NCI-H82 (cell line): ENCODE measurements around the gene HAT1.
"Not testable (repeated sequence)": the region's sequence is repeated elsewhere in the genome, so short reads cannot be mapped to it uniquely, and the experiment has no call there.

Source experiments
- DNase-seq: peaks from one replicate; lab custom pipeline; 2025; lab: John Stamatoyannopoulos, UW

HAT1 gene

GRCh38 chr2:171979103-171979502, 56.8 kb downstream of the HAT1 start:
- DNase-seq: no peak

GRCh38 chr2:171983924-171984323, 61.7 kb downstream of the HAT1 start:
- DNase-seq: not testable (repeated sequence)

- no peak for DNase-seq
These were observed 62.8 kb downstream of the HAT1 start for GRCh38 chr2:171985076-171985475.

GRCh38 chr2:171986778-171987177, 64.5 kb downstream of the HAT1 start:
- DNase-seq: no peak

GRCh38 chr2:171991027-171991426, 68.8 kb downstream of the HAT1 start:
- DNase-seq: no peak

- no peak for DNase-seq
These were observed 73.3 kb downstream of the HAT1 start for GRCh38 chr2:171995586-171995985.

- no peak for DNase-seq
These were observed 73.8 kb downstream of the HAT1 start for GRCh38 chr2:171996021-171996420.

GRCh38 chr2:171997031-171997430, 74.8 kb downstream of the HAT1 start:
- DNase-seq: not testable (repeated sequence)

GRCh38 chr2:171999161-171999560, 76.9 kb downstream of the HAT1 start:
- peak; percentile 42 for DNase-seq

GRCh38 chr2:171999604-172000469, 77.6 kb downstream of the HAT1 start, which contains the start of gene METAP1D:
Gene METAP1D (plus strand): TSS chr2:171999953. CDS start chr2:171999970, 17 bp downstream.
- peak; percentile 97 for DNase-seq

- peak; percentile 35 for DNase-seq
These were observed 78.6 kb downstream of the HAT1 start for GRCh38 chr2:172000696-172001361.

GRCh38 chr2:172007372-172007771, 85.1 kb downstream of the HAT1 start:
- no peak for DNase-seq

- no peak for DNase-seq
These were observed 87.6 kb downstream of the HAT1 start for GRCh38 chr2:172009823-172010222.

GRCh38 chr2:172011812-172012575, 89.7 kb downstream of the HAT1 start:
- DNase-seq: no peak

- DNase-seq: peak; percentile 15
These were observed 90.6 kb downstream of the HAT1 start for GRCh38 chr2:172012677-172013391.

GRCh38 chr2:172013396-172013795, 91.1 kb downstream of the HAT1 start:
- no peak for DNase-seq

- DNase-seq: peak; percentile 23
These were observed 99.0 kb downstream of the HAT1 start for GRCh38 chr2:172021074-172021931.

GRCh38 chr2:172021955-172022354, 99.7 kb downstream of the HAT1 start:
- peak; percentile 60 for DNase-seq

GRCh38 chr2:172031536-172031935, 109.3 kb downstream of the HAT1 start:
- DNase-seq: no peak
